H9 (cell line): ENCODE measurements around the gene SORBS1. TPM values are rescaled to one million over a fixed set of nuclear protein-coding genes. Genes with fewer than 3 reads are reported as not detected.

Source experiments
- DNase-seq: peaks from one replicate; pipeline ENCODE4 v3.0.0-alpha.2; 2017
- H2AFZ ChIP-seq: one replicate; pipeline ENCODE4 v1.6.1; 2013; ENCODE audit warnings: mild to moderate bottlenecking, low read length, control low read depth, moderate library complexity
- H2AK5ac ChIP-seq: 2 replicates; pipeline ENCODE4 v1.6.1; 2013; ENCODE audit warnings: low read length, control low read depth, mixed read lengths; ENCODE audit not compliant: insufficient read length
- H2BK120ac ChIP-seq: one replicate; pipeline ENCODE4 v1.6.1; 2013; ENCODE audit warnings: low read depth, mild to moderate bottlenecking, low read length, control low read depth, inconsistent platforms; ENCODE audit not compliant: poor library complexity, severe bottlenecking
- H2BK12ac ChIP-seq: 2 replicates; pipeline ENCODE4 v1.6.1; 2013; ENCODE audit warnings: low read length, control low read depth, mixed read lengths, low read depth; ENCODE audit not compliant: insufficient read length
- H2BK15ac ChIP-seq: 2 replicates; pipeline ENCODE4 v1.6.1; 2013; ENCODE audit warnings: low read depth, low read length, control low read depth
- H2BK20ac ChIP-seq: one replicate; pipeline ENCODE4 v1.6.1; 2013; ENCODE audit warnings: low read depth, mild to moderate bottlenecking, low read length, control low read depth, inconsistent platforms; ENCODE audit not compliant: poor library complexity, severe bottlenecking
- H2BK5ac ChIP-seq: 2 replicates; pipeline ENCODE4 v1.6.1; 2013; ENCODE audit warnings: low read length, control low read depth, mixed read lengths; ENCODE audit not compliant: insufficient read length
- H3K14ac ChIP-seq: 2 replicates; pipeline ENCODE4 v1.6.1; 2013; ENCODE audit warnings: low read length, control low read depth; ENCODE audit not compliant: insufficient read depth
- H3K18ac ChIP-seq: 2 replicates; pipeline ENCODE4 v1.6.1; 2013; ENCODE audit warnings: low read depth, mild to moderate bottlenecking, mixed read lengths, low read length, control low read depth; ENCODE audit not compliant: insufficient read length
- H3K23ac ChIP-seq: 2 replicates; pipeline ENCODE4 v1.6.1; 2013; ENCODE audit warnings: low read length, control low read depth, mixed read lengths, low read depth; ENCODE audit not compliant: insufficient read length
- H3K23me2 ChIP-seq: 2 replicates; pipeline ENCODE4 v1.6.1; 2013; ENCODE audit warnings: low read depth, mild to moderate bottlenecking, mixed read lengths, low read length, control low read depth; ENCODE audit not compliant: insufficient read length, poor library complexity, severe bottlenecking
- H3K27ac ChIP-seq: 2 replicates; pipeline ENCODE4 v1.5.1; 2013; ENCODE audit warnings: low read length, control low read depth, mixed read lengths, low read depth; ENCODE audit not compliant: insufficient read length
- H3K27me3 ChIP-seq: 2 replicates; pipeline ENCODE4 v1.6.1; 2013; ENCODE audit warnings: low read length, control low read depth, inconsistent platforms; ENCODE audit not compliant: insufficient read depth
- H3K4ac ChIP-seq: 2 replicates; pipeline ENCODE4 v1.6.1; 2013; ENCODE audit warnings: low read depth, mild to moderate bottlenecking, control low read depth, inconsistent platforms, low read length, moderate library complexity
- H3K4me1 ChIP-seq: 2 replicates; pipeline ENCODE4 v1.6.1; 2013; ENCODE audit warnings: low read length, control low read depth, inconsistent platforms; ENCODE audit not compliant: insufficient read depth
- H3K4me2 ChIP-seq: 2 replicates; pipeline ENCODE4 v1.6.1; 2013; ENCODE audit warnings: low read length, control low read depth, mixed read lengths; ENCODE audit not compliant: insufficient read length, insufficient read depth
- H3K56ac ChIP-seq: 2 replicates; pipeline ENCODE4 v1.6.1; 2013; ENCODE audit warnings: low read depth, mild to moderate bottlenecking, mixed read lengths, low read length, control low read depth; ENCODE audit not compliant: insufficient read length
- H3K79me1 ChIP-seq: 2 replicates; pipeline ENCODE4 v1.6.1; 2013; ENCODE audit warnings: low read depth, mild to moderate bottlenecking, moderate library complexity, low read length, control low read depth, inconsistent platforms; ENCODE audit not compliant: insufficient read depth, poor library complexity, severe bottlenecking
- H3K79me2 ChIP-seq: 2 replicates; pipeline ENCODE4 v1.6.1; 2013; ENCODE audit warnings: low read length, control low read depth, inconsistent platforms; ENCODE audit not compliant: insufficient read depth
- H3K9ac ChIP-seq: 2 replicates; pipeline ENCODE4 v1.6.1; 2013; ENCODE audit warnings: low read length, control low read depth, mixed read lengths; ENCODE audit not compliant: insufficient read length; ENCODE audit errors: extremely low read depth
- H3K9me3 ChIP-seq: one replicate; pipeline ENCODE4 v1.6.1; 2013; ENCODE audit warnings: low read depth, low read length, inconsistent platforms; ENCODE audit not compliant: control insufficient read depth
- H3T11ph ChIP-seq: one replicate; pipeline ENCODE4 v1.6.1; 2013; ENCODE audit warnings: mild to moderate bottlenecking, low read length, control low read depth, inconsistent platforms
- H4K20me1 ChIP-seq: one replicate; pipeline ENCODE4 v1.6.1; 2013; ENCODE audit not compliant: control insufficient read depth, insufficient read length, insufficient read depth
- H4K5ac ChIP-seq: 2 replicates; pipeline ENCODE4 v1.6.1; 2013; ENCODE audit warnings: low read depth, mild to moderate bottlenecking, mixed read lengths, low read length, control low read depth; ENCODE audit not compliant: insufficient read length
- H4K8ac ChIP-seq: replicated peaks from 2 replicates; pipeline ENCODE4 v1.6.1; 2013; ENCODE audit warnings: low read length, control low read depth, mixed read lengths, low read depth; ENCODE audit not compliant: insufficient read length
- H4K91ac ChIP-seq: 2 replicates; pipeline ENCODE4 v1.6.1; 2013; ENCODE audit warnings: low read depth, mild to moderate bottlenecking, moderate library complexity, mixed read lengths, low read length, control low read depth; ENCODE audit not compliant: insufficient read length
- H3K27ac Mint-ChIP-seq, 3 experiments: 2 replicates in 2 of 3; 3 replicates in 1 of 3; pipeline ENCODE4 v1.8.0; 2020 to 2021; ENCODE audit warnings: mixed read lengths in 3 of 3, mild to moderate bottlenecking in 1 of 3, moderate library complexity in 1 of 3
- H3K27me3 Mint-ChIP-seq: 2 replicates; pipeline ENCODE4 v1.8.0; 2021; ENCODE audit warnings: low read depth, mild to moderate bottlenecking, moderate library complexity, mixed read lengths
- H3K36me3 Mint-ChIP-seq, 3 experiments: 2 replicates in 2 of 3; 3 replicates in 1 of 3; pipeline ENCODE4 v1.8.0; 2020 to 2021; ENCODE audit warnings: low read depth in 3 of 3, mixed read lengths in 3 of 3; ENCODE audit not compliant: insufficient read depth in 1 of 3
- H3K4me1 Mint-ChIP-seq, 2 experiments: 2 replicates each; pipeline ENCODE4 v1.8.0; 2020; ENCODE audit warnings: mixed read lengths in 2 of 2
- H3K4me3 Mint-ChIP-seq, 2 experiments: 2 replicates in 1 of 2; 3 replicates in 1 of 2; pipeline ENCODE4 v1.8.0; 2020 to 2021; ENCODE audit warnings: mild to moderate bottlenecking in 2 of 2, mixed read lengths in 2 of 2, moderate library complexity in 1 of 2
- H3K9me3 Mint-ChIP-seq, 2 experiments: 2 replicates in 1 of 2; 3 replicates in 1 of 2; pipeline ENCODE4 v1.8.0; 2020; ENCODE audit warnings: mild to moderate bottlenecking in 2 of 2, mixed read lengths in 2 of 2, moderate library complexity in 1 of 2
- CTCF ChIP-seq: fragments of 200-600 bp; sonication (generic); conservative IDR thresholded peaks from 3 replicates; pipeline ENCODE4 v1.8.0; 2021; ENCODE audit warnings: antibody characterized with exemption, mild to moderate bottlenecking
- WGBS: extraction: QIAGEN DNeasy Blood & Tissue Kit; methylation state at CpG from one replicate; pipeline ENCODE4 v1.1.7; 2013; ENCODE audit warnings: missing lambda C conversion rate, low lambda C conversion rate, mixed read lengths; ENCODE audit not compliant: insufficient read length; ENCODE audit errors: extremely low coverage; 5-methylcytosine and 5-hydroxymethylcytosine counted together
- total RNA-seq: library from RNA; stranded (reverse); gene quantifications from 2 replicates; pipeline ENCODE4 v1.2.1, GENCODE V29; 2021

SORBS1 gene
- total RNA-seq, 1 experiment from 2014 or later, result 24.3 TPM

GRCh38 chr10:95438781-95439180 lies 122.4 kb downstream of the SORBS1 start:
- Mint-ChIP-seq H3K4me3 (no peak overlapping the region), H3K27ac (no peak overlapping the region), H3K9me3 (no peaks in the 10 kb centered on the region), H3K4me1 (peaks cover 0 to 5% of the 10 kb centered on the region in 2 experiments; a peak in 1 of 4 replicates), H3K27me3 (no peaks in the 10 kb centered on the region), H3K36me3 (peaks cover 0 to 4% (median 0%) of the 10 kb centered on the region in 3 experiments; a peak in 1 of 7 replicates)
- no peak overlapping the region for H3K4me2 ChIP-seq
- no peak overlapping the region for H3K4ac ChIP-seq
- no peak overlapping the region for H3K14ac ChIP-seq
- no peak overlapping the region for H4K5ac ChIP-seq
- no CpG with 5 or more reads among the region's 2 CpGs for WGBS
- no peaks in the 10 kb centered on the region for H4K20me1 ChIP-seq
- no peaks in the 10 kb centered on the region for H3K79me1 ChIP-seq
- no peak overlapping the region for H2BK15ac ChIP-seq
- H3K23ac ChIP-seq, result no peak overlapping the region
- no peak for DNase-seq
- H3K18ac ChIP-seq, result no peak overlapping the region
- H2BK20ac ChIP-seq, result no peak overlapping the region
- H3K9ac ChIP-seq, result no peak overlapping the region
- TF ChIP-seq CTCF, result no peak
- H2AK5ac ChIP-seq, result no peak overlapping the region
- H3K79me2 ChIP-seq, result no peaks in the 10 kb centered on the region
- no peak overlapping the region for H4K91ac ChIP-seq
- no peak overlapping the region for H2AFZ ChIP-seq
- H3K9me3 ChIP-seq, result no peaks in the 10 kb centered on the region
- no peak overlapping the region for H2BK12ac ChIP-seq
- H4K8ac ChIP-seq, result no peak overlapping the region
- no peak overlapping the region for H3T11ph ChIP-seq
- H3K27me3 ChIP-seq, result no peaks in the 10 kb centered on the region
- no peak overlapping the region for H3K27ac ChIP-seq
- H3K56ac ChIP-seq, result no peak overlapping the region
- no peaks in the 10 kb centered on the region for H3K23me2 ChIP-seq
- no peak overlapping the region for H2BK5ac ChIP-seq
- no peaks in the 10 kb centered on the region for H3K4me1 ChIP-seq
- no peak overlapping the region for H2BK120ac ChIP-seq
